Esophagus muscularis mucosa (tissue), 4 donors: Measurements from ENCODE around the gene SLC39A6.

ENCODE experiments used
- EP300 ChIP-seq: sonication (generic); formaldehyde crosslinking; IDR thresholded peaks from one replicate; pipeline ENCODE4 v1.6.1; 2017; ENCODE audit warnings: antibody characterized with exemption
- POLR2A ChIP-seq: fragments of 450-650 bp; IDR thresholded peaks from one replicate; pipeline ENCODE4 v1.6.1; 2017; ENCODE audit warnings: antibody characterized with exemption, moderate library complexity, mild to moderate bottlenecking, low read depth
- TF ChIP-seq, protein P1 (sequence below), 3 experiments: fragments of 200-600 bp in 2 of 3; fragments of 450-650 bp in 1 of 3; sonication (generic) in 2 of 3; IDR thresholded peaks; one replicate each; pipeline ENCODE4 v1.5.1; 2017 to 2019; ENCODE audit warnings: antibody characterized with exemption in 3 of 3, mild to moderate bottlenecking in 2 of 3, moderate library complexity in 1 of 3

DNA sequence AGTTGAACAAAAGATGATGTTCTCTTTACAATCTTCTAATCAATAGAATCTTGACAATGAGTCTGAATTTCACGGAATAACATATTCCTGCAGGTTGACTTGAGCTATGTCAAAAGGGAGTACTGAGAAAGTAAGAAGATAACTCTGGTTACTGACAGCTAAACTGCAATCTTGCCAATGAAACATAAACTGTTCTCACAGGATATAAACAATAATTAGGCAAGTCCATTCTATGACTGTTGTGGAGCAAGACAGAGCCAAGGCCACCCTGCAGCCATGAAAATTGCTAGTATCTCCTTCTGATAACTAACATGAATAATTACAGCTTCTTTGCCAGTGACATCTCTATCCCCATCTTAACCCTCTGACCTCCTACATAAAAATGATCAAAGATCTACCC, 55.5 kb downstream of the SLC39A6 start:
- TF ChIP-seq POLR2A (no peak), EP300 (no peak)
- TF ChIP-seq, protein P1, sequence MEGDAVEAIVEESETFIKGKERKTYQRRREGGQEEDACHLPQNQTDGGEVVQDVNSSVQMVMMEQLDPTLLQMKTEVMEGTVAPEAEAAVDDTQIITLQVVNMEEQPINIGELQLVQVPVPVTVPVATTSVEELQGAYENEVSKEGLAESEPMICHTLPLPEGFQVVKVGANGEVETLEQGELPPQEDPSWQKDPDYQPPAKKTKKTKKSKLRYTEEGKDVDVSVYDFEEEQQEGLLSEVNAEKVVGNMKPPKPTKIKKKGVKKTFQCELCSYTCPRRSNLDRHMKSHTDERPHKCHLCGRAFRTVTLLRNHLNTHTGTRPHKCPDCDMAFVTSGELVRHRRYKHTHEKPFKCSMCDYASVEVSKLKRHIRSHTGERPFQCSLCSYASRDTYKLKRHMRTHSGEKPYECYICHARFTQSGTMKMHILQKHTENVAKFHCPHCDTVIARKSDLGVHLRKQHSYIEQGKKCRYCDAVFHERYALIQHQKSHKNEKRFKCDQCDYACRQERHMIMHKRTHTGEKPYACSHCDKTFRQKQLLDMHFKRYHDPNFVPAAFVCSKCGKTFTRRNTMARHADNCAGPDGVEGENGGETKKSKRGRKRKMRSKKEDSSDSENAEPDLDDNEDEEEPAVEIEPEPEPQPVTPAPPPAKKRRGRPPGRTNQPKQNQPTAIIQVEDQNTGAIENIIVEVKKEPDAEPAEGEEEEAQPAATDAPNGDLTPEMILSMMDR (IDR thresholded peaks at IDR 0.05) = no peak
